Mammary microvascular endothelial cell (primary cell): Measurements from ENCODE around the gene SLC16A11. TPM values are rescaled to one million over a fixed set of nuclear protein-coding genes. Genes with fewer than 3 reads are reported as not detected.

Experiments used
- total RNA-seq: library from RNA; depleted of rRNA; stranded (reverse); fragments of >200 nt; gene quantifications from 2 replicates; pipeline ENCODE4 v1.2.3, GENCODE V29; 2015

SLC16A11 gene
- total RNA-seq: 0.69 and 0.73 TPM in 2 replicates

GRCh38 chr17:7043497-7044198 lies at the start of gene SLC16A11:
SLC16A11 (minus strand) TSS chr17:7044092; CDS start chr17:7043513, 579 bp downstream.

GRCh38 chr17:7079581-7080455 lies 35.9 kb upstream of the SLC16A11 start, which contains the start of gene CLEC10A:
CLEC10A (minus strand) TSS chr17:7080251; CDS start chr17:7078812, 1,439 bp downstream.

GRCh38 chr17:7035591-7036368 lies 8.1 kb downstream of the SLC16A11 start, which contains the start of gene SLC16A13:
SLC16A13 (plus strand) TSS chr17:7036015; CDS start chr17:7036383, 368 bp downstream.

GRCh38 chr17:7022781-7023571 lies 20.9 kb downstream of the SLC16A11 start, which contains the start of gene BCL6B:
BCL6B (plus strand) TSS chr17:7023050; CDS start chr17:7023672, 622 bp downstream.

GRCh38 chr17:6995500-6996255 lies 48.2 kb downstream of the SLC16A11 start, which contains the start of gene ALOX12:
ALOX12 (plus strand) TSS chr17:6996049; CDS start chr17:6996118, 69 bp downstream.

Other genes starting within 250 kb of the SLC16A11 start
- not detected in 2 replicates for gene TEKT1, start 212.4 kb downstream of the SLC16A11 start, total RNA-seq
- not detected in 2 replicates for gene ALOX12, start 48.0 kb downstream of the SLC16A11 start, total RNA-seq
- 339 and 414 TPM in 2 replicates for gene RNASEK, start 31.5 kb downstream of the SLC16A11 start, total RNA-seq
- 32.2 and 37.0 TPM in 2 replicates for gene BCL6B, start 21.0 kb downstream of the SLC16A11 start, total RNA-seq
- 5.2 and 5.7 TPM in 2 replicates for gene SLC16A13, start 8.1 kb downstream of the SLC16A11 start, total RNA-seq
- not detected in 2 replicates for gene CLEC10A, start 36.2 kb upstream of the SLC16A11 start, total RNA-seq
- gene ASGR2, start 70.7 kb upstream of the SLC16A11 start, total RNA-seq: not detected in 2 replicates
- 2.8 and 4.1 TPM in 2 replicates for gene ASGR1, start 135.3 kb upstream of the SLC16A11 start, total RNA-seq
- 4.7 and 8.4 TPM in 2 replicates for gene DLG4, start 175.7 kb upstream of the SLC16A11 start, total RNA-seq
- gene ACADVL, start 175.8 kb upstream of the SLC16A11 start, total RNA-seq: 187 and 204 TPM in 2 replicates
- 36.6 and 41.9 TPM in 2 replicates for gene DVL2, start 190.4 kb upstream of the SLC16A11 start, total RNA-seq
- 26.9 and 41.7 TPM in 2 replicates for gene PHF23, start 195.4 kb upstream of the SLC16A11 start, total RNA-seq
- gene GABARAP, start 198.4 kb upstream of the SLC16A11 start, total RNA-seq: 280 and 300 TPM in 2 replicates
- gene CTDNEP1, start 207.6 kb upstream of the SLC16A11 start, total RNA-seq: 49.4 and 51.8 TPM in 2 replicates
- gene ELP5, start 208.1 kb upstream of the SLC16A11 start, total RNA-seq: 32.8 and 37.0 TPM in 2 replicates
- 8.7 and 12.3 TPM in 2 replicates for gene CLDN7, start 218.4 kb upstream of the SLC16A11 start, total RNA-seq
- gene SLC2A4, start 237.6 kb upstream of the SLC16A11 start, total RNA-seq: 0.10 and 0.13 TPM in 2 replicates